MM.1S (cell line): ENCODE results near the gene ARHGEF1.

Experiments used
- EZH2phosphoT487 ChIP-seq: fragments of 300-600 bp; sonication (generic); IDR thresholded peaks from 2 replicates; pipeline ENCODE4 v1.6.1; 2018; ENCODE audit warnings: antibody characterized with exemption, low read length
- TF ChIP-seq, protein P1 (sequence below): fragments of 300-600 bp; sonication (generic); IDR thresholded peaks from 2 replicates; pipeline ENCODE4 v1.5.1; 2016; ENCODE audit warnings: antibody characterized with exemption, low read length, mixed read lengths

DNA sequence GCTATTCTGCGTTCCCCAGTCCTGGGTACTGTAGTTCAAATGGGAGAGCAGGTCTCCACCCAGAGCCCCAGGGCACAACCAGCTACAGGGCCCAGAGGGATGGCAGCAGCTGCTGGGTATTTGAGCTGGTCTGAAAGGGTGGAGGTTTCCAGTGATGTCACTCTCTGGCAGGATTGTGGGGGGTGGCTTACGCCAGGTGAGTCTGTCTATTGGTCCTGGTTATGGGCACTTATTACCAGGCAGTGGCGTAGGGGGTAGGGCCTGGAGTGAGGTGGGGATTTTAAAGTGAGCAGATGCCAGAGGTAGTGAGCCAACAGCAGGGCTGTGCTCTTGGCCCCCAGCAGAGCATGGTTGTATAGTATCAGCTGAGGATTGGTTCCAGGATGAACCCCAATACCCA lies 16.7 kb upstream of the ARHGEF1 start:
- TF ChIP-seq, protein P1, sequence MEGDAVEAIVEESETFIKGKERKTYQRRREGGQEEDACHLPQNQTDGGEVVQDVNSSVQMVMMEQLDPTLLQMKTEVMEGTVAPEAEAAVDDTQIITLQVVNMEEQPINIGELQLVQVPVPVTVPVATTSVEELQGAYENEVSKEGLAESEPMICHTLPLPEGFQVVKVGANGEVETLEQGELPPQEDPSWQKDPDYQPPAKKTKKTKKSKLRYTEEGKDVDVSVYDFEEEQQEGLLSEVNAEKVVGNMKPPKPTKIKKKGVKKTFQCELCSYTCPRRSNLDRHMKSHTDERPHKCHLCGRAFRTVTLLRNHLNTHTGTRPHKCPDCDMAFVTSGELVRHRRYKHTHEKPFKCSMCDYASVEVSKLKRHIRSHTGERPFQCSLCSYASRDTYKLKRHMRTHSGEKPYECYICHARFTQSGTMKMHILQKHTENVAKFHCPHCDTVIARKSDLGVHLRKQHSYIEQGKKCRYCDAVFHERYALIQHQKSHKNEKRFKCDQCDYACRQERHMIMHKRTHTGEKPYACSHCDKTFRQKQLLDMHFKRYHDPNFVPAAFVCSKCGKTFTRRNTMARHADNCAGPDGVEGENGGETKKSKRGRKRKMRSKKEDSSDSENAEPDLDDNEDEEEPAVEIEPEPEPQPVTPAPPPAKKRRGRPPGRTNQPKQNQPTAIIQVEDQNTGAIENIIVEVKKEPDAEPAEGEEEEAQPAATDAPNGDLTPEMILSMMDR = no peak
- TF ChIP-seq EZH2phosphoT487 = no peak
